Measurements from ENCODE around the gene NR2F6.

Gene NR2F6

DNA sequence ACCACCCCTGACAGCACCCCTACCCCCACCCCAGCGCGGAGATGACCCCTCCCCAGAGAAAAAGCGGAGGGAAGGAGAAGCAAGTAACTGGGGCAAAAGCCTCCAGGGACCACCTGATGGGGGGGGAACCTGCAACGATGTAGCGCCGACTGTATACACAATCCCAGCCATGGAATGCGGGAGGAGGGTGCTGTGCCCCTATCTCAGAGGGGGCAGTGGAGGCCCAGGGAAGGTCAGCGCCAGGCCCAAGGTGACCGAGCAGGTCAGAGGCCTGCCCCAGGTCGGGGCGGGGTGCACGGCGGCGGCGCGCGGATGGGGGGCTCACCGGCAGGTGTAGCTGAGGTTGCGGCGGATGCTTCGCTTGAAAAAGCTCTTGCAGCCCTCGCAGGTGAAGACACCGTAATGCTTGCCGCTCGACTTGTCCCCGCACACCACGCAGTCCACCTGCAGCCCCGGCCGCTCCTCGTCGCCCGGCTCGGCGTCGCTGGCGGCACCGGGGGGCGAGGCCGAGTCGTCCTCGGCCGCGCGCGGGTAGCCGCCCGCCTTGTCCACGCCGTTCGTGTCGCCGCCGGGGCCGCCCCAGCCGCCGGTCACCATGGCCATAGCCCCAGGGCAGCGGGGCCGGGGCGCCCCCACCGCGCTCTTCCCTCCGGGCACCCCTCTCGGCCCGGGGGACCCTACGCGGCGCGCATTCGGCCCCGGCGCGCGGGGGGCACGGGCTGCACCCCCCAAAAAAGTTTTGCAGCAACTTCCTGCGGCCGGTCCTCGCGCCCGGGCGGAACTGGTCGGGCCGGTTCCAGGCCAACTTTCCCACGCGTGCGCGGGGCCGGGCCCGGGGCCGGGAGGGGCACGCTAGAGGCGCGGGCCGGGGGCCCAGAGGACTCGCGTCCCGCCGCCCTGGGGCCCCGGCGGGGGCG is 843 bp downstream of the NR2F6 start:
- Histone ChIP-seq H3K9me3 (ENCODE audit: insufficient read depth, low read depth, low read length) (no peaks in the 10 kb centered on the region), H3K27me3 (ENCODE audit: insufficient read depth, low read length) (no peaks in the 10 kb centered on the region), H3K4me3 (ENCODE audit: low read length) (peak overlapping the region; percentile 91), H3K36me3 (ENCODE audit: insufficient read depth, low read depth, low read length) (peaks cover 16% of the 10 kb centered on the region), H3K4me1 (ENCODE audit: insufficient read depth, low read length) (peaks cover 23% of the 10 kb centered on the region; the same call in 1 of the 2 replicates), H3K27ac (ENCODE audit: low read length) (no peak overlapping the region), H3K9ac (ENCODE audit: low read depth, low read length) (peak overlapping the region; percentile 82; the same call in 1 of the 2 replicates)

DNA sequence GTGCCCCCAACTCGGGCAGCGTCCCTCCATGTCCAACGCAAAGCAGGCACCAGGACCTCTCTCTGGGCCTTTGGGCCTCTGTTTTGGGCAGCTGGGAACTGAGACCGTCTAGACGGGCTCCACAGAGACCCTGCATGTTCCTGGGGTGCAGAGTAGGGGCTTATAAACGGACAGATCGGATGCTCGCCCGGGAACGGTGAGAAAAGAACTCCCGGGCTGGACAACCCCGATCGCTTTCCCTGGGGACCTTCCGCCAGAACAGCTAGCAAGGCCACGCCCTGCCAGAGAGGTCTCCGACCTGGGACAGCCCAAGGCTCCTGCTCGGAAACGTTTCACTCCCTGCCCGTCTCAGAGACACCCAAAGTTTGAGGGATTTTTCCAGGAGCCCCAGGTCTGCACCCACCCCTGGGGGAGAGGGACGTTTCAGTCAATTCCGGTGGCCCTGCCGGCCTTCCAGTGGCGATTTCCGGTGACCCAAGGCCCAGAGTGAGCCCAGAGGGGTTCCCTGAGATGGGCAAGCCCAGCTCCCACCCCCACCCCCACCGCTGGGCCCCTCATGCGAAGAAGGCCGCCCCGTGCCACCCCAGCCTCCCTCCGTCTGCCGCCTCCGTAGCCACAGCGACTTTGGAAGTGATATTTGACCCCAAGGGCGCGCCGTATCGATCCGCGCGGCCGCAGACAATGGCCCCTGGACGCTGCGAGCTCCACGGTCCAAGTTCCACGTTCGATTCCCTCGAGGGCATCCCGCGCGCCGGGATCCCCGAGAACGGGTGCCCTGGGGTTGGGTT is 1.7 kb downstream of the NR2F6 start:
- H3K4me3 ChIP-seq (ENCODE audit: low read length): peak overlapping the region; percentile 91
- no peaks in the 10 kb centered on the region for H3K9me3 ChIP-seq (ENCODE audit: insufficient read depth, low read depth, low read length)
- H3K9ac ChIP-seq (ENCODE audit: low read depth, low read length): peak overlapping the region; percentile 82
- peaks cover 17% of the 10 kb centered on the region for H3K36me3 ChIP-seq (ENCODE audit: insufficient read depth, low read depth, low read length)
- peak overlapping the region; percentile 43 for H3K27ac ChIP-seq (ENCODE audit: low read length)
- H3K4me1 ChIP-seq (ENCODE audit: insufficient read depth, low read length): peaks cover 23% of the 10 kb centered on the region; the same call in 1 of the 2 replicates
- no peaks in the 10 kb centered on the region for H3K27me3 ChIP-seq (ENCODE audit: insufficient read depth, low read length)

DNA sequence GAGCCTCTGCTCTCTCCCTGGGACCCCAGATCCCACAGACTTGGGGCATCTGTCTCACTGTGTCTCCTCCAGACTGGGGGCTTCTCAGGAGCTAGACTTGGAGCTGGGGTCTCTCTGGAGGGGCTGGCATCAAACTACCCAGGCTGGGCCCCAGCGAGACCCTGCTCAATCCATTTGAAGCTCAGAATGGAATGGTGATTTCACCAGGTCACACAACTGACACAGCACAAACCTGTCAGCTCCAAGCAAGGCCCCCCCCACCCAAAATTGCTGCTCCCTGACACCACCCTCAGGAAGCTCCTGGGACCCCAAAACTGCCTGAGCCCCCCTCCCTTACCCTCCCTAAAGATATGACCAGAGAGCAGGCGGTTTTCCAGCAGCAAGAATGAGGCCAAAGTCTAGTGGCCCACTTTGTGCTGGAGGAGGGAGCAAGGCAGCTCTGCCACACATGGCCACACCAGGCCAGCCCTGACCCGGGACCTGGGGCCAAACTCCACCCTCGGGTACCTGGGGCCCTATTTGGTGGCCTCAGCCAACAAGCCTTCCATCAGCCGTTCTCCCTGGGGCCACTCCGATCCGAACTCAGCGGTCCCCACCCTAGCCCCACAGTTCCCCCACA is 2.4 kb downstream of the NR2F6 start:
- Histone ChIP-seq H3K4me3 (ENCODE audit: low read length) (peak overlapping the region; percentile 91), H3K27ac (ENCODE audit: low read length) (no peak overlapping the region), H3K9ac (ENCODE audit: low read depth, low read length) (peak overlapping the region; percentile 82; the same call in 1 of the 2 replicates), H3K9me3 (ENCODE audit: insufficient read depth, low read depth, low read length) (no peaks in the 10 kb centered on the region), H3K4me1 (ENCODE audit: insufficient read depth, low read length) (peaks cover 16% of the 10 kb centered on the region; the same call in 1 of the 2 replicates), H3K27me3 (ENCODE audit: insufficient read depth, low read length) (no peaks in the 10 kb centered on the region), H3K36me3 (ENCODE audit: insufficient read depth, low read depth, low read length) (peaks cover 22% of the 10 kb centered on the region)

DNA sequence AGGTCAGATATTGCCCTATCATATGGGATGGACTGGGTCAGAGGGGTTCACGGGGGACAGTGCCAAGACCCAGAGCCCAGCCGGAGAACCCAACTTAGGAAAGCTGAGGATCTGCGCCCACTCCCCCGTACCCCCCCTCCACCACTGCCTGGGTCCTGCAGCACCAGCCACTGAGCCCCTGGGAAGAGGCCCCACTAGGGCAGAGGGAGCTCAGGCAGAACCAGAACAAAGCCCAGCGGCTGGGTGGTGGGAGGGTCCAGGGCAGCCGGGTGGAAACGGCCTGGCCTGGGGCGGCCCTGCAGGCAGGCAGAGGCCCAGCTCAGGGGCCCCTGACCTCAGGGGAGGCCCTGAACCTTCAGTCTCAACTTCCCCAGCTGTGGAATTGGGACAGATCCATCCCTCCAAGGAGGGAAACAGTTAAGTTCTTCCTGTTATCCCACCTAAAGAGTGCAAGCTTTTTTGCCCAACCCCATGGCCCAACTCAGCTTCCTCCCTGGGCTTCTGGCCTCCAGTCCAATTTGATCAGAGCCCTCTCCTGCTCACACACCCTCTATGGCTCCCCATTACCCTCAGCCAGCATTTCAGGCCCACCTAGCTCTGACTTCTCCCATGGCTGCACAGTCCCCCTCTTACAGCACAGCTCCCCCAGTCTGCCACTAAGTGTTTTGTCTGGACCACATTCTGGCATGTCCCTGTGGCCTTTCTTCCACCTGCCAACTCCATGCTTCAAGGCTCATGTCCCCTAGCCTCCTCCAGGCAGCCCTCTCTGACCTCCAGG is 3.1 kb downstream of the NR2F6 start:
- H3K36me3 ChIP-seq (ENCODE audit: insufficient read depth, low read depth, low read length): peaks cover 29% of the 10 kb centered on the region
- no peak overlapping the region for H3K27ac ChIP-seq (ENCODE audit: low read length)
- H3K4me3 ChIP-seq (ENCODE audit: low read length): peak overlapping the region; percentile 91; the same call in 1 of the 2 replicates
- peak overlapping the region; percentile 27; the same call in 1 of the 2 replicates for H3K9ac ChIP-seq (ENCODE audit: low read depth, low read length)
- no peaks in the 10 kb centered on the region for H3K27me3 ChIP-seq (ENCODE audit: insufficient read depth, low read length)
- peaks cover 11% of the 10 kb centered on the region; the same call in 1 of the 2 replicates for H3K4me1 ChIP-seq (ENCODE audit: insufficient read depth, low read length)
- no peaks in the 10 kb centered on the region for H3K9me3 ChIP-seq (ENCODE audit: insufficient read depth, low read depth, low read length)

DNA sequence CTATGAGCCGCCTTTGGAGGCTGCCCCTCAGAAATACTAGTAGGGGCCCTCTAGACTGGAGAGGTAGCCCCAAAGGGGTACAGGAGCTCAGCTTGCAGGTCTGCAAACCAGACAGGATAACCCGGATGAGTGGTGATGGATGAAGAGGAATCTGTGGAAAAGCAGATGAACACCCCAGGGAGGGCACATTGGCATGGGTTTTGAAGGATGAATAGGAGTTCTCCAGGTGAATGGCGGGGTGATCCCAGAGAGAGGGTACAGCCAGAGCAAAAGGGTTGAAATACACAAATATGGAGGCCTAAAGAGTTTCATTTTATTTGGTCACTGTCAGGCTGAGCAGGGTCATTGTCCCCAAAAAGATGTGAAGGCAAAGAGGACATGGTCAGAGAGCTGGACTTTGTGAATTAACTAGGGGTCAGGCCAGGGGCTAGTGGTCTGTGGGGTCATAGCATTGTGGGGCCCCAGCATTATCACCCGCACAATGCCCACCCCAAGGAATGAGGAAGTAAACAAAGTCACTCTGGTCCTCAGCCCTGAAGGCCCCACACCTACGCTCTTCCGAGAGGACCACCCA is 4.8 kb downstream of the NR2F6 start:
- Histone ChIP-seq H3K9me3 (ENCODE audit: insufficient read depth, low read depth, low read length) (no peaks in the 10 kb centered on the region), H3K4me1 (ENCODE audit: insufficient read depth, low read length) (peaks cover 8% of the 10 kb centered on the region; the same call in 1 of the 2 replicates), H3K27me3 (ENCODE audit: insufficient read depth, low read length) (no peaks in the 10 kb centered on the region), H3K9ac (ENCODE audit: low read depth, low read length) (no peak overlapping the region), H3K4me3 (ENCODE audit: low read length) (no peak overlapping the region), H3K36me3 (ENCODE audit: insufficient read depth, low read depth, low read length) (peaks cover 36% of the 10 kb centered on the region), H3K27ac (ENCODE audit: low read length) (no peak overlapping the region)

DNA sequence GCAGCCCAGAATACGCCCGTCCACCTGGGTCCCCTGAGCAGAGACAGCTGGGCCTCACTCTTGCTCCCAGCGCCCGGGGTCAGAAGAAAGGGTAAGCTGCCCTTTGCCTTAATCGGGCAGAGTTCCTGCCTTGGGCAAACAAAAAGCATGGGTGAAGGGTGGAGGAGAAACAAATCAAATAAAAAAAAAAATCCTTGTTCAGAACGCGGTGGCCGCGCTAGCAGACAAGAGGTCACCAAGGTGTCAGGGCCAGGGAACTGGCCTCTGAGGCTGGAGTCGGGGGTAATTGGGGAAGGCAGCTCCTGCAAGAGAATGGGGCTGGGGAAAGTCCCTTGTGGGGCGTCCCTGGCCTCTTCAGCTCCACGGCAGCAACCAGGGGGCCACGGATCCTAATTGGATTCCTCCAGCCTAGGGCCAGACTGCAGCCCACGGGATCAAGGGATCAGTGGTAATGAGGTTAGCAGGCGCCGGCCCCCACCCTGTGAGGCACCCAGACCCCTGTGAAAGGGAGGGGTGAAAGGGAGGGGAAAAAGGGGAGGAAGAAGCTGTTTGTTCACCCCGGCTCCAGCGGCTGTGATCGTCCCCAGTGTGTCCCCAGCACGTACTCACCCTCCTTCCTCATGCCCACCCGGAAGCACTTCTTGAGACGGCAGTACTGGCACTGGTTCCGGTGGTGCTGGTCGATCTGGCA is 5.5 kb downstream of the NR2F6 start:
- Histone ChIP-seq H3K36me3 (ENCODE audit: insufficient read depth, low read depth, low read length) (peaks cover 36% of the 10 kb centered on the region), H3K27ac (ENCODE audit: low read length) (no peak overlapping the region), H3K4me3 (ENCODE audit: low read length) (no peak overlapping the region), H3K9me3 (ENCODE audit: insufficient read depth, low read depth, low read length) (no peaks in the 10 kb centered on the region), H3K27me3 (ENCODE audit: insufficient read depth, low read length) (no peaks in the 10 kb centered on the region), H3K9ac (ENCODE audit: low read depth, low read length) (no peak overlapping the region), H3K4me1 (ENCODE audit: insufficient read depth, low read length) (peaks cover 8% of the 10 kb centered on the region; the same call in 1 of the 2 replicates)

DNA sequence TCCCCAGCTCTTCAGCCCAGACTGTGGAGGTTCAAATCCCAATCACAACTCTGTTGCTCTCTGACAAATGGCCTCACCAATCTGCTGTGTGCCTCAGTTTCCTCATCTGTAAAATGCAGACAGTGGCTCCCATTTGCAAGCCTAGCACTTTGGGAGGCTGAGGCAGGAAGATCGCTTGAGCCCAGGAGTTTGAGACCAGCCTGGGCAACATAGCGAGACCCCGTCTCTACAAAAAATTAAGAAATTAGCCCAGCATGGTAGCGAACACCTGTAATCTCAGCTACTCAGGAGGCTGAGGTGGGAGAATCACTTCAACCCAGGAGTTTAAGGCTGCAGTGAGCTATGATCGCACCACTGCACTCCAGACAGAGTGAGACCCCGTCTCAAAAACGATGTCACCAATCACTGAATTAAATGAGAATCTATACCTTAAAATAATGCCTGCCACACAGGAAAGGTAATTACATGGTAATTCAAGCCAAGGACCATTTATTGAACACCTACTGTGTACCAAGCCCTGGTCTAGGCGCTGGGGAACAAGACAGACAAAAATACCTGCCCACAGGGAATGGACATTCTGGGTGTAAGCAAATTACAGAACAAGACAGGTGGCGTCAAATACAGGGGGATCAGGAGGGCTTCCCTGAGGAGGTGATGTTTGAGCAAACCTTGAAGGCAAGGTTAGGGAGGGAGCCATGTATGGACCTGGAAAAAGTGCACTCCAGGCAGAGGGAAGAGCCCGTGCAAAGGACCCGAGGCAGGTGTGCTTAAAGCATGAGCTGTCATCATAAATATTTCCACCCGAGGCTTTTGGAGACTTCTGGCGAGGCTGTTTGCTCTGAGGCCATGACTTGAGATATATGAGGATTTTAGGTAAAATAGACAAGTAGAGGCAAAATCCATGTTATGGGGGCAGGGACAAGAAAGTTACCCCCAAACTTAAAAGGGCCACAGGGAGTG is 7.7 kb downstream of the NR2F6 start:
- peaks cover 48% of the 10 kb centered on the region for H3K36me3 ChIP-seq (ENCODE audit: insufficient read depth, low read depth, low read length)
- no peaks in the 10 kb centered on the region for H3K27me3 ChIP-seq (ENCODE audit: insufficient read depth, low read length)
- H3K27ac ChIP-seq (ENCODE audit: low read length): no peak overlapping the region
- H3K4me3 ChIP-seq (ENCODE audit: low read length): no peak overlapping the region
- H3K9me3 ChIP-seq (ENCODE audit: insufficient read depth, low read depth, low read length): no peaks in the 10 kb centered on the region
- no peak overlapping the region for H3K9ac ChIP-seq (ENCODE audit: low read depth, low read length)
- H3K4me1 ChIP-seq (ENCODE audit: insufficient read depth, low read length): peaks cover 13% of the 10 kb centered on the region; the same call in 1 of the 2 replicates

DNA sequence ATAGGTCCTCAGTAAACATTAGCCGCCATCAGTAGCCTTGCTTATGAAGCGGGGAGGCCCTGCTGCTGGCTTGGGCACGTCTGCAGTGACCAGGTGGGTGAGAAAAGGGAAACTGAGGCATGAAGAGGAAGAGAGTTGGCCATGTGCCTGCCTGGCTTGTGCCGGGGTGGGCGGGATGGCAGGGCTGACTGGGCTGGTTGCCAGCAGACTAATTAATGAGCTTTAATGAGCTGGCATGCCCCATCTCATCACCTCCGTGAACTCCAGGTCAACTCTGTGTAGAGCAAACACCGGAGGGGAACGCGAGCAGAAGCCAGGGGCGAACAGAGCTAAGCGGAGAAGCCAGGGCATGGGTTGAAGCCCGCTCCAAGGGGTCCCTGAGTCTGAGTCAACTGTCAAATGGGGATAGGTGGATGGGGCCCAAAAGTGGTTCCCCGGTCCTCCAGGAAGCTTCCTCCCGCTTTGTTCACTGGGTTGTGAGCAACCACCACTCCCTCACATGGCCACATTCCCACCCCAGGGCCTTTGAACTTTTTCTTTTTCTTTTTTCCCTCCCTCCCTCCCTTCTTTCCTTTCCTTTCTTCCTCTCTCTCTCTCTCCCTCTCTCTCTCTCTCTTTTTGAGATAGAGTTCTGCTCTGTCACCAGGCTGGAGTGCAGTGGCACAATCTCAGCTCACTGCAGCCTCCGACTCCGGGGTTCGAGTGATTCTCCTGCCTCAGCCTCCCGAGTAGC is 8.7 kb downstream of the NR2F6 start:
- Histone ChIP-seq H3K27me3 (ENCODE audit: insufficient read depth, low read length) (no peaks in the 10 kb centered on the region), H3K27ac (ENCODE audit: low read length) (no peak overlapping the region), H3K4me1 (ENCODE audit: insufficient read depth, low read length) (peaks cover 10% of the 10 kb centered on the region; the same call in 1 of the 2 replicates), H3K4me3 (ENCODE audit: low read length) (no peak overlapping the region), H3K9ac (ENCODE audit: low read depth, low read length) (no peak overlapping the region), H3K9me3 (ENCODE audit: insufficient read depth, low read depth, low read length) (no peaks in the 10 kb centered on the region), H3K36me3 (ENCODE audit: insufficient read depth, low read depth, low read length) (peaks cover 58% of the 10 kb centered on the region)

All from iPS-20b (cell line).